Nephron progenitor cell (in vitro differentiated cells): ENCODE data around the gene MAPKAP1.
A peak's percentile ranks its signal among the peaks of the same experiment; 100 is the strongest.

Experiments
- DNase-seq: peaks from one replicate; pipeline ENCODE4 v3.0.0; 2021
- H3K27ac Mint-ChIP-seq: 2 replicates; pipeline ENCODE4 v1.8.0; 2021; ENCODE audit warnings: mild to moderate bottlenecking, moderate library complexity, mixed read lengths
- H3K27me3 Mint-ChIP-seq: 2 replicates; pipeline ENCODE4 v1.8.0; 2021; ENCODE audit warnings: mild to moderate bottlenecking, low read depth, mixed read lengths; ENCODE audit not compliant: poor library complexity
- H3K36me3 Mint-ChIP-seq: 2 replicates; pipeline ENCODE4 v1.8.0; 2021; ENCODE audit warnings: low read depth, mixed read lengths
- H3K4me1 Mint-ChIP-seq: 2 replicates; pipeline ENCODE4 v1.8.0; 2021; ENCODE audit warnings: mixed read lengths
- H3K4me3 Mint-ChIP-seq: 2 replicates; pipeline ENCODE4 v1.8.0; 2021; ENCODE audit warnings: mild to moderate bottlenecking, moderate library complexity, mixed read lengths
- H3K9me3 Mint-ChIP-seq: 2 replicates; pipeline ENCODE4 v1.8.0; 2021; ENCODE audit warnings: mild to moderate bottlenecking, moderate library complexity, mixed read lengths
- CTCF ChIP-seq: fragments of 200-600 bp; sonication (generic); IDR thresholded peaks from 2 replicates; pipeline ENCODE4 v1.5.0; 2021; ENCODE audit warnings: antibody characterized with exemption

The MAPKAP1 gene

GRCh38 chr9:125432715-125433385 is 274.2 kb downstream of the MAPKAP1 start:
- Mint-ChIP-seq H3K4me3 (no peak overlapping the region), H3K27ac (no peak overlapping the region), H3K36me3 (no peaks in the 10 kb centered on the region), H3K9me3 (no peaks in the 10 kb centered on the region), H3K27me3 (peaks cover 3% of the 10 kb centered on the region), H3K4me1 (peaks cover 51% of the 10 kb centered on the region)
- DNase-seq = no peak
- TF ChIP-seq CTCF = no peak

- no peak overlapping the region for H3K4me3 Mint-ChIP-seq
- H3K36me3 Mint-ChIP-seq = no peaks in the 10 kb centered on the region
- peaks cover 3% of the 10 kb centered on the region for H3K27me3 Mint-ChIP-seq
- H3K9me3 Mint-ChIP-seq = no peaks in the 10 kb centered on the region
- TF ChIP-seq CTCF = no peak
- no peak for DNase-seq
- H3K4me1 Mint-ChIP-seq = peaks cover 42% of the 10 kb centered on the region
- no peak overlapping the region for H3K27ac Mint-ChIP-seq
Measured at GRCh38 chr9:125431741-125432271, 275.2 kb downstream of the MAPKAP1 start.

GRCh38 chr9:125431012-125431305 is 276.0 kb downstream of the MAPKAP1 start:
- Mint-ChIP-seq H3K4me1 (peaks cover 40% of the 10 kb centered on the region), H3K4me3 (no peak overlapping the region), H3K9me3 (no peaks in the 10 kb centered on the region), H3K27me3 (peaks cover 3% of the 10 kb centered on the region), H3K36me3 (no peaks in the 10 kb centered on the region), H3K27ac (no peak overlapping the region)
- no peak for TF ChIP-seq CTCF
- DNase-seq = no peak

- no peak for DNase-seq
- H3K27ac Mint-ChIP-seq = peak overlapping the region; percentile 42
- peaks cover 37% of the 10 kb centered on the region for H3K4me1 Mint-ChIP-seq
- no peaks in the 10 kb centered on the region for H3K36me3 Mint-ChIP-seq
- no peak for TF ChIP-seq CTCF
- peaks cover 4% of the 10 kb centered on the region for H3K27me3 Mint-ChIP-seq
- no peaks in the 10 kb centered on the region for H3K9me3 Mint-ChIP-seq
- H3K4me3 Mint-ChIP-seq = no peak overlapping the region
Measured at GRCh38 chr9:125430161-125431011, 276.6 kb downstream of the MAPKAP1 start.

GRCh38 chr9:125429476-125430160 is 277.4 kb downstream of the MAPKAP1 start:
- Mint-ChIP-seq H3K27ac (no peak overlapping the region), H3K27me3 (peaks cover 7% of the 10 kb centered on the region), H3K36me3 (no peaks in the 10 kb centered on the region), H3K4me3 (no peak overlapping the region), H3K9me3 (no peaks in the 10 kb centered on the region), H3K4me1 (peaks cover 40% of the 10 kb centered on the region)
- TF ChIP-seq CTCF = no peak
- DNase-seq = no peak
